Left ventricle myocardium inferior (tissue), 1 donor: ENCODE data around the gene RBBP6. TPM values are rescaled to one million over a fixed set of nuclear protein-coding genes. Genes with fewer than 3 reads are reported as not detected.

ENCODE experiments used
- DNase-seq: peaks from one replicate; pipeline ENCODE4 v3.0.0-alpha.2; 2020
- H3K27ac ChIP-seq: fragments of 200-600 bp; replicated peaks from 2 replicates; pipeline ENCODE4 v1.8.0; 2021
- H3K27me3 ChIP-seq: fragments of 200-600 bp; 2 replicates; pipeline ENCODE4 v1.8.0; 2021; ENCODE audit warnings: low read depth
- H3K36me3 ChIP-seq: fragments of 200-600 bp; 2 replicates; pipeline ENCODE4 v1.8.0; 2021
- H3K4me1 ChIP-seq: fragments of 200-600 bp; 2 replicates; pipeline ENCODE4 v1.8.0; 2021
- H3K4me3 ChIP-seq: fragments of 200-600 bp; 2 replicates; pipeline ENCODE4 v1.8.0; 2021; ENCODE audit warnings: mild to moderate bottlenecking, moderate library complexity
- H3K9me3 ChIP-seq: fragments of 200-600 bp; replicated peaks from 2 replicates; pipeline ENCODE4 v1.8.0; 2021
- intact Hi-C: fragments of 100-400 bp; cut with micrococcal nuclease; formaldehyde crosslinking; loops from one replicate; pipeline ENCODE4 v1.11.0; 2022
- total RNA-seq: library from RNA; stranded (reverse); fragmentation: NEBNext Ultra II Directional; extraction: Animal tissue kit (Norgen Biotek cat#: 25700); gene quantifications from one replicate; pipeline ENCODE4 v1.2.1, GENCODE V29; 2021
- TF ChIP-seq, protein P1 (sequence below): fragments of 200-600 bp; IDR thresholded peaks from 2 replicates; pipeline ENCODE4 v1.8.0; 2021; ENCODE audit warnings: antibody characterized with exemption, mild to moderate bottlenecking, borderline replicate concordance
- donor health status: DM: no; HTN: yes; CAD: no; lungs with severe emphysema.

RBBP6 gene
- total RNA-seq, 1 donor from 2014 or later = 33.4 TPM

DNA sequence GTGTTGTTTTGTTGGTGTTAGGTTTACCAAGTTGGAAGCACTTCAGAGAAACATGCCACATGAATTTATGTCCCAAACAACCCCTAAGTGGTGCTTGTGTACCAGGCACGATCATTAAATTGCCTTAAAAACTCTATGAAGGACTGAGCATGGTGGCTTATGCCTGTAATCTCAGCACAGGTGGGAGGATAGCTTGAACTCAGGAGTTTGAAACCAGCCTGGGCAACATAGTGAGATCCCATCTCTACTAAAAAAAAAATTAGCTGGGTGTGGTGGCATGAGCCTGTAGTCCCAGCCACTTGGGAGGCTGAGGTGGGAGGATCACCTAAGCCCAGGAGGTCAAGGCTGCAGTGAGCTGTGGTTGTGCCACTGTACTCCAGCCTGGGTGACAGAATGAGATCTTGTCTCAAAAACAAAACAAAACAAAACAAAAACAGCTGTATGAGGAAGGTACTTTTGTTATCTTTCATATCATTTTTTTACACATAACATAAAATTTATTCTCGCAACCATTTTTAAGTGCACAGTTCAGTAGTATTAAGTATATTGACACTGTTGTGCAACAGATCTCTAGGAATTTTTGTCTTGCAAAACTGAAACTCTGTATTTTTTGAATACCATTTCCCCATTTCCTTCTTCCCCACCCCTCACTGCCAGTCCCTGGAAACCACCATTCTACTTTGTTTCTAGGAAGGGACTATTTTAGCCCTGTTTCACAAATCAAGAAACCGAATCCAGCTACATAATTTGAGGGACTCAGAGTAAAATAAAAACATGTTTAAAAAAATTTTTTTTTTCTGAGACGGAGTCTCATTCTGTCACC, 14.3 kb upstream of the RBBP6 start:
- Histone ChIP-seq H3K27ac (no peak overlapping the region), H3K27me3 (peaks cover 5% of the 10 kb centered on the region), H3K9me3 (no peaks in the 10 kb centered on the region), H3K4me1 (no peaks in the 10 kb centered on the region), H3K36me3 (no peaks in the 10 kb centered on the region), H3K4me3 (no peak overlapping the region)
- intact Hi-C loops = no loop called here
- no peak for DNase-seq
- TF ChIP-seq, protein P1, sequence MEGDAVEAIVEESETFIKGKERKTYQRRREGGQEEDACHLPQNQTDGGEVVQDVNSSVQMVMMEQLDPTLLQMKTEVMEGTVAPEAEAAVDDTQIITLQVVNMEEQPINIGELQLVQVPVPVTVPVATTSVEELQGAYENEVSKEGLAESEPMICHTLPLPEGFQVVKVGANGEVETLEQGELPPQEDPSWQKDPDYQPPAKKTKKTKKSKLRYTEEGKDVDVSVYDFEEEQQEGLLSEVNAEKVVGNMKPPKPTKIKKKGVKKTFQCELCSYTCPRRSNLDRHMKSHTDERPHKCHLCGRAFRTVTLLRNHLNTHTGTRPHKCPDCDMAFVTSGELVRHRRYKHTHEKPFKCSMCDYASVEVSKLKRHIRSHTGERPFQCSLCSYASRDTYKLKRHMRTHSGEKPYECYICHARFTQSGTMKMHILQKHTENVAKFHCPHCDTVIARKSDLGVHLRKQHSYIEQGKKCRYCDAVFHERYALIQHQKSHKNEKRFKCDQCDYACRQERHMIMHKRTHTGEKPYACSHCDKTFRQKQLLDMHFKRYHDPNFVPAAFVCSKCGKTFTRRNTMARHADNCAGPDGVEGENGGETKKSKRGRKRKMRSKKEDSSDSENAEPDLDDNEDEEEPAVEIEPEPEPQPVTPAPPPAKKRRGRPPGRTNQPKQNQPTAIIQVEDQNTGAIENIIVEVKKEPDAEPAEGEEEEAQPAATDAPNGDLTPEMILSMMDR = no peak

DNA sequence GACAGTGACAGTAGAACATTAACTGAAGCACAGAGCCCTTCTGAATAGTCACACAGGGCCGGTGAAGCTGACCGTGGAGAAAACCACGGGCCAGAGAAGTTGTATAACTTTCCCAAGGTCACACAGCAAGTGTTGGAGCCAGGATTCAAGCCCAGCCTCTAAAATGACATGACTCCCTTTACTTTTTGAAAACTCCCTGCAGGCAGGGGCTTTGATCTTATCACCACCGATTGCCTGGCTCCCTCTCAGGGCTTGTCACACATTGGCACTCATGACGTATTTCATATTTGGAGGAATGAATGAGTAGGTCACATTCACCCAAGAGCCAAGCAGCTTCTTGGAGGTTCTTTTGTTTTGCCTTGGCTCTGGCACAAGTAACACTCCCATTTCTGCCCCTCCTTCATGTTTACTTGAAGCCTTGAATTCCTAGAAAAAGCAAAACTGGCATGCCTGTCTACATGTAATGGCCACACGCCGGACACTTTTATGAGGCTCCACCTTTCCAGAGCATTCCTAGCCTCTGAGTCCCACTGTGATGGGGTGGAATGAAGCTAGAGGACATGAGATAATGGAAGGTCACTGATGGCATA, 13.3 kb upstream of the RBBP6 start:
- Histone ChIP-seq H3K27me3 (peaks cover 5% of the 10 kb centered on the region), H3K9me3 (no peaks in the 10 kb centered on the region), H3K4me1 (no peaks in the 10 kb centered on the region), H3K36me3 (no peaks in the 10 kb centered on the region), H3K4me3 (no peak overlapping the region), H3K27ac (no peak overlapping the region)
- intact Hi-C loops = no loop called here
- TF ChIP-seq, protein P1 = no peak
- no peak for DNase-seq

DNA sequence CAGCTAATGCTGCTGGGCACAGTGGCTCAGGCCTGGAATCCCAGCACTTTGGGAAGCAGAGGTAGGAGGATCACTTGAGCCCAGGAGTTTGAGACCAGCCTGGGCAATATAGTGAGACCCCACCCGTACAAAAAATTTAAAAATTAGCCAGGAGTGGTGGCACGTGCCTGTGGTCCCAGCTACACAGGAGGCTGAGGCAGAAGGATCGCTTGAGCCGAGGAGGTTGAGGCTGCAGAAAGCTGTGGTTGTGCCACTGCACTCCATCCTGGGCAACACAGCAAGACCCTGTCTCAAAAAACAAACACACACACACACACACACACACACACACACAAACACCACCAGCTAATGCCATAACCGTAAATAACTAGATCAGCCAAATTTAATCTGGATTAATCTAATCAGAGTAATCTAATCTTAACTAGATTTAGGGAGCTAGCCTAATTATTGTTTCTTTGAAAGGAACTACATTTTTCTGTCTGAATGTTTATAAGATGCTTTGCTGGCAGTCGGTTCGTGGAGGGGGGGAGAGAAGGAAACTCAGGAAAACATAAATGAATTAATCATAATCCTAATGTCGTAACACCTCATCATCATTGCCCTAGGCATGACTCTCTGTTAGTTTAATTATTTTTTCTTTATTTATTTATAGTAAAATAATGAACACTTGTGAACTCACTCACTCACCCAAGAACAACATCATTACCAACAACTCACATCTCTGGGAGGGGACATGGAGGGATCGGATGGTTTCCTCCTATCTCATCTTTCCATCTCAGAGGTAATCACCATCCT, 12.5 kb upstream of the RBBP6 start:
- no peaks in the 10 kb centered on the region for H3K9me3 ChIP-seq
- no peak for DNase-seq
- H3K4me1 ChIP-seq = no peaks in the 10 kb centered on the region
- TF ChIP-seq, protein P1 = no peak
- H3K27ac ChIP-seq = no peak overlapping the region
- intact Hi-C loops = no loop called here
- no peak overlapping the region for H3K4me3 ChIP-seq
- peaks cover 5% of the 10 kb centered on the region for H3K27me3 ChIP-seq
- H3K36me3 ChIP-seq = no peaks in the 10 kb centered on the region

DNA sequence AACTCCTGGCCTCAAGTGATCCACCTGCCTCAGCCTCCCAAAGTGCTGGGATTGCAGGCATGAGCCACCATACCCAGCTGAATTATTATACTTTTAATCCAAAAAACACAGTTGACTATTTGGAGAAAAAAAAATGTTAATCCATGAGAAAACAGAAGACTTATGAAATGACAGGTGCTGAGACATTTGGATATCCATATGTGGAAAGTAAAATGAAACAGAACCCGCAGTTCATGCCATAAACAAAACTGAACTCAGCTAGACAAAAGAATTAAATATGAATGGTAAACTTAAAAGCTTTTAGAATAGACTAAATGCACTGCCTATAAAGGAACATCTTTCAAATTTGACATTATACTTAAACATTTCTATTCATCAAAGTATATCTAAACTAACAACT, 8.2 kb upstream of the RBBP6 start:
- intact Hi-C loops = no loop called here
- Histone ChIP-seq H3K4me1 (no peaks in the 10 kb centered on the region), H3K27me3 (peaks cover 5% of the 10 kb centered on the region), H3K27ac (no peak overlapping the region), H3K36me3 (no peaks in the 10 kb centered on the region), H3K9me3 (no peaks in the 10 kb centered on the region), H3K4me3 (no peak overlapping the region)
- no peak for DNase-seq
- TF ChIP-seq, protein P1 = no peak

DNA sequence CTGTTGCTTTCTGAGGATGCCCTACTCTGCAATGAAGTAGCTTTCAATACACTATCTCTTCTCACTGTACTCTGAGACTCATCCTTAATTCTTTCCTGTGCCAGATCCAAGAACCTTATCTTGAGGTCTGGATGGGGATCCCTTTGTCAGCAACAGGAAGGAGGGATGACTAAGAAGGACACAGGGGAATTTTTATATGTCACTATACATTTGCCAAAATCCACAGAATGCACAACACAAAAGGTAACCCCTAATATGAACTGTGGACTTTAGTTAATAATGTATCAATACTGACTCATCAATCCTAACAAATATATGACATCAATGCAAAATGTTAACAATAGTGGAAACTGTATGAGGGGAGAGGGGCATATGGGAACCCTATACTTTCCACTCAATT, 4.7 kb upstream of the RBBP6 start:
- Histone ChIP-seq H3K27me3 (no peaks in the 10 kb centered on the region), H3K4me3 (no peak overlapping the region), H3K36me3 (no peaks in the 10 kb centered on the region), H3K27ac (no peak overlapping the region), H3K9me3 (no peaks in the 10 kb centered on the region), H3K4me1 (peaks cover 10% of the 10 kb centered on the region)
- TF ChIP-seq, protein P1 = no peak
- intact Hi-C loops = no loop called here
- DNase-seq = no peak
